Measurements from ENCODE around the gene ZNF587B. TPM values are rescaled to one million over a fixed set of nuclear protein-coding genes. Genes with fewer than 3 reads are reported as not detected.
"Not testable (repeated sequence)": the region's sequence is repeated elsewhere in the genome, so short reads cannot be mapped to it uniquely, and the experiment has no call there.

ZNF587B gene
- total RNA-seq, result 10 to 100 TPM in 4 of 8 experiments, 1 to 10 TPM in 4; 3.1 to 47.5 (median 9.8) TPM

DNA sequence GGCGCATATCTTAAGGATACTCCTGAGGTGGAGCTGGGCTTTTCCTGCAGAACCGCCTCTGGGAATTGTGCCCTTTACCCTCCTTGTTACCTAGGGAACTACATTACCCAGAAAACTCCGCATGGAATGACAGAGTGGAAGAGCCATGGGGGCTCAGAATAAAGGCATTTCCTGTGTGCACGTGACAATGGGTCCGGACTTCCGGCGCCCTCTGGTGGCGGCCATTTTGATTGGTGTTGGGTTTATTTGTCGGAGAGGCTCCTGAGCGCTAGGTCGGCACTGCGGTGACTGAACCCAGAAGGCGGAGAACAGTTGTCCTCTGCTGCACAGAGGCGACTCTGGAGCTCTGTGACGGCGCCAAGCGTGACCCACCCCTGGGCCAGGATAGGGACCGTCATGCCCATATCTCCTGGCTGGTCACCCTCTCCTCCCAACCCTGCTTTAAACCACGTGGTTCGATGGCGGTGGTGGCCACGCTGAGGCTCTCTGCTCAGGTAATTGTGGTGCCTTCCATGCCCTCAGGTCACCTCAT lies at the start of gene ZNF587B:
Gene ZNF587B, plus strand, starts transcription at position 229 of the 532 bp plus-strand sequence. Its CDS starts 230 bp downstream, at position 459.
- Histone ChIP-seq H3K4me1 (replicated peaks in 1 of 2) (peaks cover 6 to 9% of the 10 kb centered on the region in 2 donors), H3K27ac (peak within 1 kb of the TSS; percentile 81 to 84), H3K4me3 (peak within 1 kb of the TSS; percentile 38 to 50 (median 43))
- ATAC-seq (replicated peaks in 6 of 8), result peak; percentile 78 to 93 (median 90)
- 0 to 25% (median 7%) methylated on average over 2 to 20 of the region's 22 CpGs; no CpG with 5 or more reads in 4 of the 10 experiments for WGBS, 10 experiments
- in situ Hi-C loops (cut with MboI; ENCODE audit: low pct_unique_long_range_greater_than_20kb in 2 of 9, low sequenced_read_pairs in 9 of 9, unreplicated experiment in 9 of 9), result no loop called here

DNA sequence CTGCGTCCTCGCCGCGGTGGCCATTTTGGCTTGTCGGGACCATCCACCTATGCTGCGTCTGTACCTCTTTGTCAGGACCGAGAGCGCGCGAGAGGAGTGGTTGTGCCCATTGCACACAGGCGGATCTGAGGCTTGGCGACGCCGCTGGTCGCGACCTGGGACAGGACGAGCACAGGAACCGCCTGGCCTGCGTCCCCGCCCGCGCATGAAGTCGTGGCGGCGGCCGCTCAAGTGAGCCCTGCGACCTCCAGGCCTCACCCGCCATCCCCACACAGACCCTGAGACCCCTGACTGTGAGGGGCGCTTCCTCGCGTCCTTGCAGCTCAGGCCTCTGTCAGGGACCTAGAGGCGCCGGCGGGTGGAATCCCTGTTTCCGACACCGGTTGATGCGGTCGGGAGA lies 43.8 kb upstream of the ZNF587B start:
- H3K27ac ChIP-seq, result no peak overlapping the region
- no peak overlapping the region for H3K4me3 ChIP-seq
- 88 to 98% (median 95%) methylated on average over 7 to 17 of the region's 38 CpGs; no CpG with 5 or more reads in 7 of the 10 experiments for WGBS, 10 experiments
- H3K4me1 ChIP-seq (replicated peaks in 1 of 2), result no peaks in the 10 kb centered on the region
- no peak for ATAC-seq (replicated peaks in 6 of 8)
- in situ Hi-C loops (cut with MboI; ENCODE audit: low pct_unique_long_range_greater_than_20kb in 2 of 9, low sequenced_read_pairs in 9 of 9, unreplicated experiment in 9 of 9), result no loop called here

DNA sequence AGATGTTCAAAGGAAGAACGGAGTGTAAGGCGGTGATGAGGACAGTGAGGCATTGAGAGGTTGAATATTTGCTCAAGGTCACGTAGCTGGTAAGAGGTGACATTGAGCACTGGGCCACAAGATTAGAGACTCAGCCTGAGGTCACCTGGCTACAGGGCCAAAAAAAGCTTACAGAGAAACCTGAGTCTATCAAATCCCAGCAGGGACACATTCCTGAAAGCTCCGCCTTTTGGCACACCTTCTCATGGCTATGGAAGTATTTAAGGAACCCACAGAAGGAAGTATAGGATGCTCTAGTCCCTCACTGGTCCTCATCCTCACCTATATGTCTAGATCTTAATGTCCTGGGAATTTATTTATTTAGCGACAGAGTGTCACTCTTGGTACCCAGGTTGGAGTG lies 43.2 kb upstream of the ZNF587B start:
- 78 to 100% (median 94%) methylated on average over 1 to 5 of the region's 5 CpGs; no CpG with 5 or more reads in 2 of the 10 experiments for WGBS, 10 experiments
- no peaks in the 10 kb centered on the region for H3K4me1 ChIP-seq (replicated peaks in 1 of 2)
- no peak overlapping the region for H3K4me3 ChIP-seq
- in situ Hi-C loops (cut with MboI; ENCODE audit: low pct_unique_long_range_greater_than_20kb in 2 of 9, low sequenced_read_pairs in 9 of 9, unreplicated experiment in 9 of 9), result no loop called here
- H3K27ac ChIP-seq, result no peak overlapping the region
- ATAC-seq (replicated peaks in 6 of 8), result no peak

DNA sequence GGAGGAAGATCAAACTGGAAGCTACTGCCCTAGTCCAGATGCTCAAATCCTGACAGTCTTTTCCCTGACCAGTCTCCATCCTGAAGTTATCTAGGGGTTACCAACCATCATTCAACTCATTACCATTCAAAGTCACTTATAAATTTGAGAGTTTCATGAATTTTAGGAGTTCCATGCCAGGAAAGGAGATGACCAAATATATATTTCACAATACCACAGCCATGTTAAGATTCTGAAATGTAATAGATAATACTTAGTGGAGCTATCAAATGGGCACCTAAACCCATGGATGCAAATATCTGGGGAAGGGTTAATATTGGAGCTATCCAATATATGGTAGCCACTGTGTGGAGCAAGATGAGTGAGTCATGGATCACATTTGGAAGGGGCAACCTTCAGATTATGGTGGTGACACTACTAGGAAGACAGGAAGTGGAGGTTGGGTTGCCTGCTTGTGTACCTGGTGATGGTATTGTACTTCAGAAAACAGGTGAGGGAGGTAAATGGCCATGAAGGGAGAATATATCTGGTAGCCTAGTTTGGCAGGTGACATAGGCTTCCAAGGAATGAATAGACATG lies 41.9 kb upstream of the ZNF587B start:
- ATAC-seq (replicated peaks in 6 of 8), result no peak
- in situ Hi-C loops (cut with MboI; ENCODE audit: low pct_unique_long_range_greater_than_20kb in 2 of 9, low sequenced_read_pairs in 9 of 9, unreplicated experiment in 9 of 9), result no loop called here
- H3K4me3 ChIP-seq, result no peak overlapping the region
- H3K4me1 ChIP-seq (replicated peaks in 1 of 2), result no peaks in the 10 kb centered on the region
- no peak overlapping the region for H3K27ac ChIP-seq

DNA sequence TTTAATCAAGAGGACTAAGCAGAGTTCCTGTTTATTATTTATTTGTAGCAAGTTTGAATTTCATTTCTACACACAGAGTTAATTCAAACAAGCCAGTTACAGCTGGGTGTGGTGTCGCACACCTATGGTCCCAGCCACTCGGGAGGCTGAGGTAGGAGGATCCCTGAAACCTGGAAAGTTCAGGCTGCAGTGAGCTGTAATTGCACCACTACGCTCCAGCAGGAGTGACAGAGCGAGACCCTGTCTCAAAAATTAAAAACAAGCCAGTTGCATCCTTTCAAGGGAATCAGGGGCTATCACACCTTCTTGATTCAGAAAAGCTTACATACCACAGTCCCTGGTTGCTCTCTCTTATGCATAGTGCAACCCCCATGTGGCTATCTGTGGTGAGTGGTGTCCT lies 40.8 kb upstream of the ZNF587B start:
- no peak for ATAC-seq (replicated peaks in 6 of 8)
- no peaks in the 10 kb centered on the region for H3K4me1 ChIP-seq (replicated peaks in 1 of 2)
- no peak overlapping the region for H3K4me3 ChIP-seq
- 83 to 100% (median 100%) methylated on average over 1 to 4 of the region's 4 CpGs; no CpG with 5 or more reads in 3 of the 10 experiments for WGBS, 10 experiments
- in situ Hi-C loops (cut with MboI; ENCODE audit: low pct_unique_long_range_greater_than_20kb in 2 of 9, low sequenced_read_pairs in 9 of 9, unreplicated experiment in 9 of 9), result no loop called here
- no peak overlapping the region for H3K27ac ChIP-seq

- H3K27ac ChIP-seq; in situ Hi-C loops (cut with MboI; ENCODE audit: low pct_unique_long_range_greater_than_20kb in 2 of 9, low sequenced_read_pairs in 9 of 9, unreplicated experiment in 9 of 9); H3K4me1 ChIP-seq (replicated peaks in 1 of 2); H3K4me3 ChIP-seq: not testable (repeated sequence)
- WGBS, 10 experiments, result 80% methylated on average over 1 of the region's 1 CpG; no CpG with 5 or more reads in 9 of the 10 experiments
- ATAC-seq (replicated peaks in 6 of 8), result peak in 1 of 8 experiments; percentile 63
These were observed 33.5 kb upstream of the ZNF587B start for GRCh38 chr19:57796580-57796979.

GRCh38 chr19:57800696-57801095 lies 29.4 kb upstream of the ZNF587B start:
- ATAC-seq (replicated peaks in 6 of 8), result no peak
- Histone ChIP-seq H3K27ac (no peak overlapping the region), H3K4me3 (no peak overlapping the region), H3K4me1 (replicated peaks in 1 of 2) (peaks cover 6 to 17% of the 10 kb centered on the region in 2 donors)
- 60 to 99% (median 80%) methylated on average over 1 to 5 of the region's 5 CpGs; no CpG with 5 or more reads in 1 of the 10 experiments for WGBS, 10 experiments
- in situ Hi-C loops (cut with MboI; ENCODE audit: low pct_unique_long_range_greater_than_20kb in 2 of 9, low sequenced_read_pairs in 9 of 9, unreplicated experiment in 9 of 9), result no loop called here

DNA sequence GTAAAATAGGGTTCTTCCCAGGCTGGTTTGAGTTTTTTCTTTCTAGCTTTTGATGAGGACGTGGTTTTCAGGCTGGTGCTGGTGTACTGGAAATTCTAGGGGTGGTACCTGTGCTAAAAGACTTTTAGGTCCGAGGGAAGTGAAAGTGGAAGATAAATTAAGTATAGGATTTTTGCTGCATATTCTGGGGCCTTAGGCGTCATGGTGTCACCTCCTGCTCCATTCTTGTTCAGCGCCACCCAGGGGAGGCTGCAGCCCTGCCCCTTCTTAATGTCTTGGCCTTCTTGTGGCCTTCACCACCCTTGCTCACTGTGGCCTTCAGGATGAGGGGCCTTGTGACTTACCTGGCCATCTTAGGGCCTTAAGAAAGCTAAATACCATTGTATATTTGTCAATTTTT lies 27.8 kb upstream of the ZNF587B start:
- H3K4me3 ChIP-seq, result no peak overlapping the region

DNA sequence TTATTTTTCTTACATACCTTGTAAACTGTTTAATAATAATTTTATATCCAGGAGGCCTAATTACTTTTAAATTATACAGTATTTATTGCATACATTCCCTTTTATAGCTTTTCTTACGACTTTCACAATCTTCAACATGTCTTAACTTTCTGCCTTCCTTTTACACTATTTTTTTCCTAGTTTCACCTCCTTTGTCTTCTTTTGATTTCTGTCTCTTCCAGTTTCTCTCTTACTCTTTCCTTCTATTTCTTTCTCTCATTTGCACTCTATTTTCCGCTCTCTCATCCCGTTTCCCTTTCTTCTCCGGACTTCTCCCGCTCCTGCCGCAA lies 26.9 kb upstream of the ZNF587B start:
- ATAC-seq (replicated peaks in 6 of 8), result no peak
- Histone ChIP-seq H3K4me3 (peak overlapping the region; percentile 31 to 44 (median 38)), H3K4me1 (replicated peaks in 1 of 2) (peaks cover 6 to 17% of the 10 kb centered on the region in 2 donors), H3K27ac (no peak overlapping the region)
- WGBS, 10 experiments, result 0 to 25% (median 11%) methylated on average over 1 to 6 of the region's 6 CpGs
- in situ Hi-C loops (cut with MboI; ENCODE audit: low pct_unique_long_range_greater_than_20kb in 2 of 9, low sequenced_read_pairs in 9 of 9, unreplicated experiment in 9 of 9), result no loop called here

More for the DNA sequence above, 27.8 kb upstream of the ZNF587B start:
- in situ Hi-C loops (cut with MboI; ENCODE audit: low pct_unique_long_range_greater_than_20kb in 2 of 9, low sequenced_read_pairs in 9 of 9, unreplicated experiment in 9 of 9), result no loop called here
- no peak overlapping the region for H3K27ac ChIP-seq
- WGBS, 10 experiments, result 40 to 100% (median 86%) methylated on average over 1 to 3 of the region's 4 CpGs; no CpG with 5 or more reads in 4 of the 10 experiments
- ATAC-seq (replicated peaks in 6 of 8), result no peak
- H3K4me1 ChIP-seq (replicated peaks in 1 of 2), result peaks cover 6 to 17% of the 10 kb centered on the region in 2 donors

DNA sequence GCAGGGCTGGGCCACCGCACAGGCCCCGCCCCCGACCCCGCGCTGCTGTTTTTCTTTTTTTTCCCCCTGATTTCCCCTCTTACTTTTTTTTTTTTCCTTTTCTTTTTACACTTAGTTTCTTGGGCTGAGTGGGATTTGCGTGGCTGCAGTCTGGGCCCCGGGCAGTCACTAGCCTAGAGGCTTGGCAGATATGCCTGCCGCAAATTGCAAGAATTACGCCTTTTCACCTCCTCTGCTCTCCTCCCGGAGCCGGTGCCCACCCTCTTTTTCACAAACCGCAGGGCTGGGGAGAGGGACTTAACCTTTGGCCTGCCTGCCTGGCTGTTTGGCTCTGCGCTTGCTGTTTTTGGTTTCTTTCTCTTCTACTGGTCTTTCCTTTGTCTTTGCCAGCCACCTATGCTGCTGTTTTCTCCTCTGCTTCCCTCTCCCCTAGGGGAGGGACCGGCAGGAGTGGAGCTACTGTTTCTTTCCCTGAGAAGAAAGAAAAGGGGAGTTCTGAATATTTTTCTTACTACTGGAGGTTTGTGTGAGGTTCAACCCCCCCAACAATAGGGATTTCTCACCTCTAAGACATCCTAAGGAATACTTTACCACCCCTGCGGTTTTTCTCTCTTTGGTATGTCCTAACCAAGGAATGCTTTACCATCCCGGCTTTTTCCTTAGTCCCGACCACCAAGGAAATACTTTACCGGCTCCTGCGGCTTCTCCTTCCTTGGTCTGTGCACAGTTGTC lies 26.3 kb upstream of the ZNF587B start:
- WGBS, 10 experiments, result 0 to 26% (median 4%) methylated on average over 2 to 15 of the region's 19 CpGs; no CpG with 5 or more reads in 1 of the 10 experiments
- ATAC-seq (replicated peaks in 6 of 8), result peak; percentile 59 to 87 (median 84)
- in situ Hi-C loops (cut with MboI; ENCODE audit: low pct_unique_long_range_greater_than_20kb in 2 of 9, low sequenced_read_pairs in 9 of 9, unreplicated experiment in 9 of 9), result no loop called here
- Histone ChIP-seq H3K27ac (peak overlapping the region; percentile 67 to 89), H3K4me3 (peak overlapping the region; percentile 31 to 44 (median 38)), H3K4me1 (replicated peaks in 1 of 2) (peaks cover 4 to 17% of the 10 kb centered on the region in 2 donors)

GRCh38 chr19:57807541-57807940 lies 22.6 kb upstream of the ZNF587B start:
- ATAC-seq (replicated peaks in 6 of 8), result no peak
- peaks cover 4 to 17% of the 10 kb centered on the region in 2 donors for H3K4me1 ChIP-seq (replicated peaks in 1 of 2)
- no peak overlapping the region for H3K27ac ChIP-seq
- WGBS, 10 experiments, result 42 to 100% (median 96%) methylated on average over 1 to 2 of the region's 2 CpGs; no CpG with 5 or more reads in 5 of the 10 experiments
- H3K4me3 ChIP-seq, result no peak overlapping the region
- in situ Hi-C loops (cut with MboI; ENCODE audit: low pct_unique_long_range_greater_than_20kb in 2 of 9, low sequenced_read_pairs in 9 of 9, unreplicated experiment in 9 of 9), result no loop called here

GRCh38 chr19:57810410-57811295 lies 19.4 kb upstream of the ZNF587B start:
- H3K4me1 ChIP-seq (replicated peaks in 1 of 2); H3K27ac ChIP-seq; in situ Hi-C loops (cut with MboI; ENCODE audit: low pct_unique_long_range_greater_than_20kb in 2 of 9, low sequenced_read_pairs in 9 of 9, unreplicated experiment in 9 of 9); H3K4me3 ChIP-seq; ATAC-seq (replicated peaks in 6 of 8): not testable (repeated sequence)
- 67 to 100% (median 92%) methylated on average over 1 to 12 of the region's 17 CpGs; no CpG with 5 or more reads in 1 of the 10 experiments for WGBS, 10 experiments

DNA sequence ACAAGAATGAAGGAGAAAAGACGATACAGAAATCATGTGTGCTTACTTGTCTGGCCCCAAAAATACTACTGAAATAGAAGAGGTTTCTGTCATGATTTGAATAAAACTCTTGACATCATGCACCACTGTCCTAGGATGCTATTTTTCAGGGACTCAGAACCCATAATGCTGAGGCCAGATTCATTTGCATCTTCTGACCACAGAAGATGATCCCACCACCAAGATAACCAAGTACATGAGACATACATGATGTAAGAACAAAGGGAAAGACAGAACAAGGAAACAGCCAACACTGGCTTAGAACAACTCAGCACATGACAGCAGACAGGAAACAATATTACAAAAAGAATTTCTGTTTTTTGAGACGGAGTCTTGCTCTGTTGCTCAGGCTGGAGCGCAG lies 17.9 kb upstream of the ZNF587B start:
- WGBS, 10 experiments, result 67 to 100% (median 96%) methylated on average over 1 to 2 of the region's 3 CpGs
- ATAC-seq (replicated peaks in 6 of 8), result no peak
- H3K4me1 ChIP-seq (replicated peaks in 1 of 2), result peaks cover 0 to 8% of the 10 kb centered on the region in 2 donors

More for the DNA sequence above, 17.9 kb upstream of the ZNF587B start:
- in situ Hi-C loops (cut with MboI; ENCODE audit: low pct_unique_long_range_greater_than_20kb in 2 of 9, low sequenced_read_pairs in 9 of 9, unreplicated experiment in 9 of 9), result no loop called here
- Histone ChIP-seq H3K4me3 (no peak overlapping the region), H3K27ac (no peak overlapping the region)
